GM23338 (cell line): ENCODE results near the gene NOA1. TPM values are rescaled to one million over a fixed set of nuclear protein-coding genes. Genes with fewer than 3 reads are reported as not detected.

Experiments
- ATAC-seq: fragments of 200-7000 bp; cut with Tn5 transposase; 3 replicates; pipeline ENCODE4 v1.9.1; 2020
- DNase-seq: peaks from one replicate; pipeline ENCODE4 v3.0.0-alpha.2; 2015; ENCODE audit warnings: low spot score
- H2AFZ ChIP-seq: fragments of 200-600 bp; sonication (generic); 2 replicates; pipeline ENCODE4 v1.8.0; 2016; ENCODE audit warnings: antibody characterized with exemption, mild to moderate bottlenecking, moderate library complexity
- H3F3A ChIP-seq: fragments of 200-600 bp; sonication (generic); replicated peaks from 2 replicates; pipeline ENCODE4 v1.8.0; 2017; ENCODE audit warnings: antibody characterized with exemption, mixed run types, low read depth
- H3K27ac ChIP-seq: fragments of 200-600 bp; sonication (generic); 2 replicates; pipeline ENCODE4 v1.6.1; 2016; ENCODE audit warnings: low read depth
- H3K27me3 ChIP-seq: fragments of 200-600 bp; sonication (generic); 2 replicates; pipeline ENCODE4 v1.8.0; 2016; ENCODE audit warnings: mild to moderate bottlenecking, mixed run types, moderate library complexity; ENCODE audit not compliant: insufficient read depth
- H3K36me3 ChIP-seq: fragments of 200-600 bp; sonication (generic); 2 replicates; pipeline ENCODE4 v1.8.0; 2016; ENCODE audit warnings: mild to moderate bottlenecking; ENCODE audit not compliant: insufficient read depth
- H3K4me1 ChIP-seq: fragments of 200-600 bp; sonication (generic); 2 replicates; pipeline ENCODE4 v1.8.0; 2016; ENCODE audit warnings: mild to moderate bottlenecking, moderate library complexity; ENCODE audit not compliant: insufficient read depth
- H3K4me2 ChIP-seq: fragments of 200-600 bp; sonication (generic); 2 replicates; pipeline ENCODE4 v1.7.1; 2017; ENCODE audit warnings: mixed run types
- H3K4me3 ChIP-seq: fragments of 200-600 bp; sonication (generic); 2 replicates; pipeline ENCODE4 v1.6.1; 2016; ENCODE audit warnings: mixed run types
- H3K79me2 ChIP-seq: fragments of 200-600 bp; sonication (generic); replicated peaks from 2 replicates; pipeline ENCODE4 v1.8.0; 2017; ENCODE audit warnings: mild to moderate bottlenecking; ENCODE audit not compliant: insufficient read depth
- H3K9me2 ChIP-seq: fragments of 200-600 bp; sonication (generic); 2 replicates; pipeline ENCODE4 v1.8.0; 2017; ENCODE audit not compliant: insufficient read depth
- H4K20me1 ChIP-seq: fragments of 200-600 bp; sonication (generic); replicated peaks from 2 replicates; pipeline ENCODE4 v1.8.0; 2017; ENCODE audit warnings: mild to moderate bottlenecking; ENCODE audit not compliant: insufficient read depth
- H3K27ac Mint-ChIP-seq: 2 replicates; pipeline ENCODE4 v1.8.0; 2020; ENCODE audit warnings: inconsistent platforms, mild to moderate bottlenecking, moderate library complexity, mixed read lengths
- H3K27me3 Mint-ChIP-seq: 3 replicates; pipeline ENCODE4 v1.8.0; 2022; ENCODE audit warnings: low read depth, mild to moderate bottlenecking, moderate library complexity, mixed read lengths, inconsistent platforms; ENCODE audit not compliant: insufficient read depth, poor library complexity
- H3K36me3 Mint-ChIP-seq: 3 replicates; pipeline ENCODE4 v1.8.0; 2021; ENCODE audit warnings: low read depth, mild to moderate bottlenecking, inconsistent platforms, moderate library complexity, mixed read lengths
- H3K4me1 Mint-ChIP-seq: 3 replicates; pipeline ENCODE4 v1.8.0; 2020; ENCODE audit warnings: mild to moderate bottlenecking, inconsistent platforms, mixed read lengths
- H3K4me3 Mint-ChIP-seq: 3 replicates; pipeline ENCODE4 v1.8.0; 2021; ENCODE audit warnings: moderate library complexity, mild to moderate bottlenecking, inconsistent platforms, mixed read lengths
- H3K9me3 Mint-ChIP-seq: 3 replicates; pipeline ENCODE4 v1.8.0; 2020; ENCODE audit warnings: moderate library complexity, mild to moderate bottlenecking, inconsistent platforms, mixed read lengths
- CREB1 ChIP-seq: fragments of 250-450 bp; sonication (Bioruptor Pico); IDR thresholded peaks from 2 replicates; pipeline ENCODE4 v1.5.0; 2020; ENCODE audit warnings: low read depth, mild to moderate bottlenecking, moderate library complexity
- CTCF ChIP-seq, 2 experiments: fragments of 200-600 bp in 1 of 2; sonication (generic) in 1 of 2; conservative IDR thresholded peaks; 2 replicates each; pipeline versions ENCODE4 v1.5.1 to v1.6.1; 2016 to 2017; ENCODE audit warnings: antibody characterized with exemption in 2 of 2, low read depth in 2 of 2, mild to moderate bottlenecking in 2 of 2, moderate library complexity in 1 of 2
- EZH2 ChIP-seq: fragments of 200-600 bp; sonication (generic); IDR thresholded peaks from one replicate; pipeline ENCODE4 v1.8.0; 2017; ENCODE audit warnings: antibody characterized with exemption, mild to moderate bottlenecking, low read depth; ENCODE audit not compliant: unreplicated experiment
- EZH2phosphoT487 ChIP-seq: fragments of 200-600 bp; sonication (generic); IDR thresholded peaks from one replicate; pipeline ENCODE4 v1.8.1; 2018; ENCODE audit warnings: antibody characterized with exemption; ENCODE audit not compliant: unreplicated experiment
- JUNB ChIP-seq: IDR thresholded peaks from one replicate; pipeline ENCODE4 v1.6.1; 2016; ENCODE audit warnings: antibody characterized with exemption; ENCODE audit not compliant: unreplicated experiment
- NANOG ChIP-seq: IDR thresholded peaks from 2 replicates; pipeline ENCODE4 v1.6.1; 2016; ENCODE audit warnings: antibody characterized with exemption, borderline replicate concordance
- POLR2AphosphoS5 ChIP-seq: IDR thresholded peaks from 2 replicates; pipeline ENCODE4 v1.6.1; 2016; ENCODE audit warnings: antibody characterized with exemption, low read depth
- REST ChIP-seq: IDR thresholded peaks from one replicate; pipeline ENCODE4 v1.6.1; 2018; ENCODE audit warnings: antibody characterized with exemption; ENCODE audit not compliant: unreplicated experiment
- STAT1 ChIP-seq: IDR thresholded peaks from one replicate; pipeline ENCODE4 v1.6.1; 2016; ENCODE audit warnings: antibody characterized with exemption; ENCODE audit not compliant: unreplicated experiment
- ZNF114 ChIP-seq: fragments of 250-450 bp; sonication (Bioruptor Pico); IDR thresholded peaks from 2 replicates; pipeline ENCODE4 v1.5.0; 2020; ENCODE audit warnings: mild to moderate bottlenecking, moderate library complexity
- ZNF331 ChIP-seq: fragments of 250-450 bp; sonication (Bioruptor Pico); IDR thresholded peaks from 2 replicates; pipeline ENCODE4 v1.5.0; 2020; ENCODE audit warnings: low read depth, mild to moderate bottlenecking, moderate library complexity
- polyA plus RNA-seq: library from polyadenylated mRNA; unstranded; fragments of >200 nt; fragmentation: Nextera tagmentation; extraction: Ambion mirVana; gene quantifications from 2 replicates; pipeline ENCODE4 v1.2.1, GENCODE V29; 2016
- total RNA-seq: library from RNA; depleted of rRNA; stranded (reverse); fragments of >200 nt; shearing (Covaris generic); gene quantifications from 2 replicates; pipeline ENCODE4 v1.2.3, GENCODE V29; 2014
- TF ChIP-seq, protein P1 (sequence below): fragments of 250-450 bp; sonication (Bioruptor Pico); IDR thresholded peaks from 2 replicates; pipeline ENCODE4 v1.5.0; 2020; ENCODE audit warnings: mild to moderate bottlenecking, moderate library complexity
- TF ChIP-seq, protein P2 (sequence below): IDR thresholded peaks from 2 replicates; pipeline ENCODE4 v1.6.1; 2016; ENCODE audit warnings: antibody characterized with exemption

NOA1 gene
- total and polyA plus RNA-seq, 2 experiments from 2014 or later, result 15.1 to 50.2 TPM

DNA sequence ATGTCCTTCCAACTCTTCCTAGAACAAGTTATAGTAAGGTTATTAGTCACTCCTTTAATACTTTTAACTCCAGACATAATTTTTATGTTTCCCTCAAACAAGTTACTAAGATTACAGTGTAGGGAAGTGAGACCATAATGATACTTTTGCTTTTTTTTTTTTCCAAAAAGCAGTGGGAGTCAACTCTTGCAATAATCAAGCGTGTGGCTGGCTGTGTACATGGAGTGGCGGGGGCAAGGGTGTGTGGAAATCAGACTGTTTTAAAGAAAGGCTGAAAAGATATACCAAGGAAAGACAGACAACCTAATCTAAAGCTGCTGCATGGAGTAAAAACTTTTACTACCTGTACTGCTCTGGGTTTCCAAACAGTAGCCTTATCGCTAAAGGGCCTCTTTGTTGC lies 4.1 kb downstream of the NOA1 start:
- Histone ChIP-seq H3F3A (no peaks in the 10 kb centered on the region), H3K36me3 (peaks cover 44% of the 10 kb centered on the region), H3K4me2 (no peak overlapping the region), H3K4me1 (no peaks in the 10 kb centered on the region), H3K27me3 (no peaks in the 10 kb centered on the region), H3K4me3 (no peak overlapping the region), H3K27ac (no peak overlapping the region), H3K79me2 (peaks cover 34% of the 10 kb centered on the region), H4K20me1 (peaks cover 39% of the 10 kb centered on the region), H3K9me2 (no peaks in the 10 kb centered on the region), H2AFZ (no peak overlapping the region)
- DNase-seq, result no peak
- Mint-ChIP-seq H3K27ac (no peak overlapping the region), H3K4me1 (peaks cover 9% of the 10 kb centered on the region; the same call in 2 of the 3 replicates), H3K4me3 (no peak overlapping the region), H3K9me3 (no peaks in the 10 kb centered on the region), H3K27me3 (peaks cover 8% of the 10 kb centered on the region), H3K36me3 (peaks cover 44% of the 10 kb centered on the region)
- TF ChIP-seq NANOG, result no peak
- TF ChIP-seq EZH2, result no peak
- no peak for TF ChIP-seq CREB1 (CRISPR knock-in tag)
- TF ChIP-seq, protein P1, sequence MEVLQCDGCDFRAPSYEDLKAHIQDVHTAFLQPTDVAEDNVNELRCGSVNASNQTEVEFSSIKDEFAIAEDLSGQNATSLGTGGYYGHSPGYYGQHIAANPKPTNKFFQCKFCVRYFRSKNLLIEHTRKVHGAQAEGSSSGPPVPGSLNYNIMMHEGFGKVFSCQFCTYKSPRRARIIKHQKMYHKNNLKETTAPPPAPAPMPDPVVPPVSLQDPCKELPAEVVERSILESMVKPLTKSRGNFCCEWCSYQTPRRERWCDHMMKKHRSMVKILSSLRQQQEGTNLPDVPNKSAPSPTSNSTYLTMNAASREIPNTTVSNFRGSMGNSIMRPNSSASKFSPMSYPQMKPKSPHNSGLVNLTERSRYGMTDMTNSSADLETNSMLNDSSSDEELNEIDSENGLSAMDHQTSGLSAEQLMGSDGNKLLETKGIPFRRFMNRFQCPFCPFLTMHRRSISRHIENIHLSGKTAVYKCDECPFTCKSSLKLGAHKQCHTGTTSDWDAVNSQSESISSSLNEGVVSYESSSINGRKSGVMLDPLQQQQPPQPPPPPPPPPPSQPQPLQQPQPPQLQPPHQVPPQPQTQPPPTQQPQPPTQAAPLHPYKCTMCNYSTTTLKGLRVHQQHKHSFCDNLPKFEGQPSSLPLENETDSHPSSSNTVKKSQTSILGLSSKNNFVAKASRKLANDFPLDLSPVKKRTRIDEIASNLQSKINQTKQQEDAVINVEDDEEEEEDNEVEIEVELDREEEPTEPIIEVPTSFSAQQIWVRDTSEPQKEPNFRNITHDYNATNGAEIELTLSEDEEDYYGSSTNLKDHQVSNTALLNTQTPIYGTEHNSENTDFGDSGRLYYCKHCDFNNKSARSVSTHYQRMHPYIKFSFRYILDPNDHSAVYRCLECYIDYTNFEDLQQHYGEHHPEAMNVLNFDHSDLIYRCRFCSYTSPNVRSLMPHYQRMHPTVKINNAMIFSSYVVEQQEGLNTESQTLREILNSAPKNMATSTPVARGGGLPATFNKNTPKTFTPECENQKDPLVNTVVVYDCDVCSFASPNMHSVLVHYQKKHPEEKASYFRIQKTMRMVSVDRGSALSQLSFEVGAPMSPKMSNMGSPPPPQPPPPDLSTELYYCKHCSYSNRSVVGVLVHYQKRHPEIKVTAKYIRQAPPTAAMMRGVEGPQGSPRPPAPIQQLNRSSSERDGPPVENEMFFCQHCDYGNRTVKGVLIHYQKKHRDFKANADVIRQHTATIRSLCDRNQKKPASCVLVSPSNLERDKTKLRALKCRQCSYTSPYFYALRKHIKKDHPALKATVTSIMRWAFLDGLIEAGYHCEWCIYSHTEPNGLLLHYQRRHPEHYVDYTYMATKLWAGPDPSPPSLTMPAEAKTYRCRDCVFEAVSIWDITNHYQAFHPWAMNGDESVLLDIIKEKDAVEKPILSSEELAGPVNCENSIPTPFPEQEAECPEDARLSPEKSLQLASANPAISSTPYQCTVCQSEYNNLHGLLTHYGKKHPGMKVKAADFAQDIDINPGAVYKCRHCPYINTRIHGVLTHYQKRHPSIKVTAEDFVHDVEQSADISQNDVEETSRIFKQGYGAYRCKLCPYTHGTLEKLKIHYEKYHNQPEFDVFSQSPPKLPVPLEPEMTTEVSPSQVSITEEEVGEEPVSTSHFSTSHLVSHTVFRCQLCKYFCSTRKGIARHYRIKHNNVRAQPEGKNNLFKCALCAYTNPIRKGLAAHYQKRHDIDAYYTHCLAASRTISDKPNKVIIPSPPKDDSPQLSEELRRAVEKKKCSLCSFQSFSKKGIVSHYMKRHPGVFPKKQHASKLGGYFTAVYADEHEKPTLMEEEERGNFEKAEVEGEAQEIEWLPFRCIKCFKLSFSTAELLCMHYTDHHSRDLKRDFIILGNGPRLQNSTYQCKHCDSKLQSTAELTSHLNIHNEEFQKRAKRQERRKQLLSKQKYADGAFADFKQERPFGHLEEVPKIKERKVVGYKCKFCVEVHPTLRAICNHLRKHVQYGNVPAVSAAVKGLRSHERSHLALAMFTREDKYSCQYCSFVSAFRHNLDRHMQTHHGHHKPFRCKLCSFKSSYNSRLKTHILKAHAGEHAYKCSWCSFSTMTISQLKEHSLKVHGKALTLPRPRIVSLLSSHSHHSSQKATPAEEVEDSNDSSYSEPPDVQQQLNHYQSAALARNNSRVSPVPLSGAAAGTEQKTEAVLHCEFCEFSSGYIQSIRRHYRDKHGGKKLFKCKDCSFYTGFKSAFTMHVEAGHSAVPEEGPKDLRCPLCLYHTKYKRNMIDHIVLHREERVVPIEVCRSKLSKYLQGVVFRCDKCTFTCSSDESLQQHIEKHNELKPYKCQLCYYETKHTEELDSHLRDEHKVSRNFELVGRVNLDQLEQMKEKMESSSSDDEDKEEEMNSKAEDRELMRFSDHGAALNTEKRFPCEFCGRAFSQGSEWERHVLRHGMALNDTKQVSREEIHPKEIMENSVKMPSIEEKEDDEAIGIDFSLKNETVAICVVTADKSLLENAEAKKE (CRISPR knock-in tag), result no peak
- no peak for TF ChIP-seq ZNF331 (CRISPR knock-in tag)
- no peak for TF ChIP-seq JUNB
- TF ChIP-seq REST, result no peak
- no peak for TF ChIP-seq ZNF114
- TF ChIP-seq, protein P2, sequence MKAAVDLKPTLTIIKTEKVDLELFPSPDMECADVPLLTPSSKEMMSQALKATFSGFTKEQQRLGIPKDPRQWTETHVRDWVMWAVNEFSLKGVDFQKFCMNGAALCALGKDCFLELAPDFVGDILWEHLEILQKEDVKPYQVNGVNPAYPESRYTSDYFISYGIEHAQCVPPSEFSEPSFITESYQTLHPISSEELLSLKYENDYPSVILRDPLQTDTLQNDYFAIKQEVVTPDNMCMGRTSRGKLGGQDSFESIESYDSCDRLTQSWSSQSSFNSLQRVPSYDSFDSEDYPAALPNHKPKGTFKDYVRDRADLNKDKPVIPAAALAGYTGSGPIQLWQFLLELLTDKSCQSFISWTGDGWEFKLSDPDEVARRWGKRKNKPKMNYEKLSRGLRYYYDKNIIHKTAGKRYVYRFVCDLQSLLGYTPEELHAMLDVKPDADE, result no peak
- TF ChIP-seq EZH2phosphoT487, result no peak
- no peak for TF ChIP-seq POLR2AphosphoS5
- TF ChIP-seq CTCF (conservative IDR thresholded peaks at IDR 0.05; ENCODE audit: low read depth in 2 of 2), result no peak
- no peak for TF ChIP-seq STAT1
- ATAC-seq, result no peak
